ENCODE results near the gene TNRC6B.

DNA sequence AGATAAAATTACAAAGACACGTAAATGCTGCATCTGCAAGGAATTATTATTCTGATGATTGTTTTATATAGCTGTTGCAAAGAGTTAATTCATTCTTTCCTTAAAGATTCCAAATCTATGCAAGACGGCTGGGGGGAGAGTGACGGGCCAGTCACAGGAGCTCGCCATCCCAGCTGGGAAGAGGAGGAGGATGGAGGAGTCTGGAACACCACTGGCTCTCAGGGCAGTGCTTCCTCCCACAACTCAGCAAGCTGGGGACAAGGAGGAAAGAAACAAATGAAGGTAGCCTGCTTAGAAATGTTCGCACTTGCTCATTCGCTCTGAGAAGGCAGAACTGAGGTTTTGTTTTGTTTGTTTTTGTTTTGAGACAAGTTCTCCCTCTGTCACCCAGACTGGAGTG lies 95.6 kb downstream of the TNRC6B start:
- no peak for TF ChIP-seq POLR2AphosphoS5 (IDR thresholded peaks at IDR 0.05; ENCODE audit: low read depth)
- TF ChIP-seq, protein P1, sequence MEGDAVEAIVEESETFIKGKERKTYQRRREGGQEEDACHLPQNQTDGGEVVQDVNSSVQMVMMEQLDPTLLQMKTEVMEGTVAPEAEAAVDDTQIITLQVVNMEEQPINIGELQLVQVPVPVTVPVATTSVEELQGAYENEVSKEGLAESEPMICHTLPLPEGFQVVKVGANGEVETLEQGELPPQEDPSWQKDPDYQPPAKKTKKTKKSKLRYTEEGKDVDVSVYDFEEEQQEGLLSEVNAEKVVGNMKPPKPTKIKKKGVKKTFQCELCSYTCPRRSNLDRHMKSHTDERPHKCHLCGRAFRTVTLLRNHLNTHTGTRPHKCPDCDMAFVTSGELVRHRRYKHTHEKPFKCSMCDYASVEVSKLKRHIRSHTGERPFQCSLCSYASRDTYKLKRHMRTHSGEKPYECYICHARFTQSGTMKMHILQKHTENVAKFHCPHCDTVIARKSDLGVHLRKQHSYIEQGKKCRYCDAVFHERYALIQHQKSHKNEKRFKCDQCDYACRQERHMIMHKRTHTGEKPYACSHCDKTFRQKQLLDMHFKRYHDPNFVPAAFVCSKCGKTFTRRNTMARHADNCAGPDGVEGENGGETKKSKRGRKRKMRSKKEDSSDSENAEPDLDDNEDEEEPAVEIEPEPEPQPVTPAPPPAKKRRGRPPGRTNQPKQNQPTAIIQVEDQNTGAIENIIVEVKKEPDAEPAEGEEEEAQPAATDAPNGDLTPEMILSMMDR (IDR thresholded peaks at IDR 0.05; ENCODE audit: insufficient read depth, low read length), result no peak

Data from HL-60 (cell line).